SK-N-SH treated with all-trans-retinoic acid at 6 μM for 48 hours (cell line): Measurements from ENCODE around the gene CRYL1.
"Not testable (repeated sequence)": the region's sequence is repeated elsewhere in the genome, so short reads cannot be mapped to it uniquely, and the experiment has no call there.

ENCODE experiments used
- ARNTL ChIP-seq: fragments of 450-650 bp; formaldehyde crosslinking; IDR thresholded peaks from 2 replicates; pipeline ENCODE4 v1.5.0; 2020; ENCODE audit warnings: low read depth, mild to moderate bottlenecking, moderate library complexity, borderline replicate concordance
- CREB5 ChIP-seq: fragments of 250-450 bp; sonication (Bioruptor Pico); IDR thresholded peaks from 2 replicates; pipeline ENCODE4 v1.5.1; 2020; ENCODE audit warnings: low read depth, mild to moderate bottlenecking, moderate library complexity
- CSDC2 ChIP-seq: fragments of 250-450 bp; sonication (Bioruptor Pico); IDR thresholded peaks from 2 replicates; pipeline ENCODE4 v1.5.0; 2020; ENCODE audit warnings: mild to moderate bottlenecking, moderate library complexity
- OSR1 ChIP-seq: fragments of 250-450 bp; sonication (Bioruptor Pico); IDR thresholded peaks from 2 replicates; pipeline ENCODE4 v1.8.0; 2022; ENCODE audit warnings: moderate library complexity, mild to moderate bottlenecking, inconsistent platforms
- PATZ1 ChIP-seq: fragments of 250-450 bp; sonication (Bioruptor Pico); IDR thresholded peaks from 2 replicates; pipeline ENCODE4 v1.8.0; 2020; ENCODE audit warnings: mild to moderate bottlenecking, moderate library complexity, borderline replicate concordance
- RARB ChIP-seq: fragments of 250-450 bp; sonication (Bioruptor Pico); IDR thresholded peaks from 2 replicates; pipeline ENCODE4 v1.8.0; 2021; ENCODE audit warnings: mild to moderate bottlenecking, moderate library complexity
- TCF4 ChIP-seq: fragments of 250-450 bp; sonication (Bioruptor Pico); IDR thresholded peaks from 2 replicates; pipeline ENCODE4 v1.8.0; 2021; ENCODE audit warnings: mild to moderate bottlenecking, moderate library complexity, borderline replicate concordance
- ZC3H10 ChIP-seq: fragments of 250-450 bp; sonication (Bioruptor Pico); IDR thresholded peaks from 2 replicates; pipeline ENCODE4 v1.5.1; 2021; ENCODE audit warnings: mild to moderate bottlenecking, moderate library complexity
- ZFP3 ChIP-seq: fragments of 250-450 bp; sonication (Bioruptor Pico); IDR thresholded peaks from 2 replicates; pipeline ENCODE4 v1.5.0; 2020; ENCODE audit warnings: mild to moderate bottlenecking, moderate library complexity
- ZFP30 ChIP-seq: fragments of 450-650 bp; formaldehyde crosslinking; IDR thresholded peaks from 2 replicates; pipeline ENCODE4 v1.5.0; 2022; ENCODE audit warnings: mild to moderate bottlenecking, moderate library complexity
- ZNF565 ChIP-seq: fragments of 450-650 bp; formaldehyde crosslinking; conservative IDR thresholded peaks from 2 replicates; pipeline ENCODE4 v1.5.0; 2020; ENCODE audit warnings: low read depth, mild to moderate bottlenecking, moderate library complexity
- ZNF8 ChIP-seq: fragments of 450-650 bp; formaldehyde crosslinking; IDR thresholded peaks from 2 replicates; pipeline ENCODE4 v1.5.0; 2020; ENCODE audit warnings: mild to moderate bottlenecking, moderate library complexity

DNA sequence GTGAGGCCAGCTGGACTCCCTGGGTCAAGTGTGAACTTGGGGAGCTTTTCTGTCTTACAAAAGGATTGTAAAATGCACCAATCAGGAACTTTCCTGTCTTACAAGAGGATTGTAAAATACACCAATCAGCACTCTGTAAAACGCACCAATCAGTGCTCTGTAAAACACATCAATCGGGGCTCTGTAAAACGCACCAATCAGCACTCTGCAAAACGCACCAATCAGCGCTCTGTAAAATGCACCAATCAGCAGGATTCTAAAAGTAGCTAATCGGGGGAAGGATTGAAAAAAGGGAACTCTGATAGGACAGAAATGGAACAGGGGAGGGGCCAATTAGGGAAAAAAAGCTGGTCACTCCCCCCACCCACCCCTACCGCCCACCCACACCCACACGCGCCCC is 91.4 kb downstream of the CRYL1 start:
- TF ChIP-seq RARB (CRISPR knock-in tag); CSDC2 (CRISPR knock-in tag); CREB5; ARNTL (CRISPR knock-in tag); ZFP3 (CRISPR knock-in tag); ZFP30 (CRISPR knock-in tag); OSR1 (CRISPR knock-in tag); TCF4 (CRISPR knock-in tag); PATZ1 (CRISPR knock-in tag); ZC3H10 (CRISPR knock-in tag); ZNF565 (CRISPR knock-in tag); ZNF8: not testable (repeated sequence)
